ENCODE results near the gene CLCNKB. TPM values are rescaled to one million over a fixed set of nuclear protein-coding genes. Genes with fewer than 3 reads are reported as not detected.
A peak's percentile ranks its signal among the peaks of the same experiment; 100 is the strongest.

CLCNKB gene
- total and polyA plus RNA-seq, 2 experiments from 2014 or later = 24.8 to 55.6 TPM

DNA sequence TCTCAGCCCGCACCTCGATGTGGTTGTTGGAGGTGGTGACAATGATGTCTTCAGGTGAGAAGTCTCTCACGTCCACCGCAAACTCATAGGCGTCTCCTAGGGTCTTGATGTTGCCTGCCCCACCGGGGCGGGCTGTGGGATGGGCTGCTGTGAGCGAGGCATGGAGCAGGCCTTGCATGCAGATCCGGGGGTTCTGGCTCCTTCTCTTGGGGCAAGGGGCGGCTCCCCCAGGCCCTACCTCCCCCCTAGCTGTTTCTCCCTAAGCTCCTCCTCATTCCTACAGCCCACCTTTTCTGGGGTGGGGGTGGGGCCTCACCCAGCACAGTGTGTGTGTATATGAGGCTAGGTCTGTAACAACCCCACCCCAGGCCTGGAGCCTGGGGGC is 26.5 kb upstream of the CLCNKB start:
- H3K9me3 ChIP-seq (ENCODE audit: low read depth) = no peaks in the 10 kb centered on the region
- H3K4me1 ChIP-seq (ENCODE audit: low read depth) = peaks cover 72% of the 10 kb centered on the region
- H3K27me3 ChIP-seq = no peaks in the 10 kb centered on the region
- DNase-seq (ENCODE audit: low read depth in 1 of 2, low spot score in 1 of 2) = no peak
- H3K36me3 ChIP-seq = no peaks in the 10 kb centered on the region
- peak overlapping the region; percentile 42 for H3K4me3 ChIP-seq
- H3K27ac ChIP-seq = peak overlapping the region; percentile 100
- TF ChIP-seq, protein P1, sequence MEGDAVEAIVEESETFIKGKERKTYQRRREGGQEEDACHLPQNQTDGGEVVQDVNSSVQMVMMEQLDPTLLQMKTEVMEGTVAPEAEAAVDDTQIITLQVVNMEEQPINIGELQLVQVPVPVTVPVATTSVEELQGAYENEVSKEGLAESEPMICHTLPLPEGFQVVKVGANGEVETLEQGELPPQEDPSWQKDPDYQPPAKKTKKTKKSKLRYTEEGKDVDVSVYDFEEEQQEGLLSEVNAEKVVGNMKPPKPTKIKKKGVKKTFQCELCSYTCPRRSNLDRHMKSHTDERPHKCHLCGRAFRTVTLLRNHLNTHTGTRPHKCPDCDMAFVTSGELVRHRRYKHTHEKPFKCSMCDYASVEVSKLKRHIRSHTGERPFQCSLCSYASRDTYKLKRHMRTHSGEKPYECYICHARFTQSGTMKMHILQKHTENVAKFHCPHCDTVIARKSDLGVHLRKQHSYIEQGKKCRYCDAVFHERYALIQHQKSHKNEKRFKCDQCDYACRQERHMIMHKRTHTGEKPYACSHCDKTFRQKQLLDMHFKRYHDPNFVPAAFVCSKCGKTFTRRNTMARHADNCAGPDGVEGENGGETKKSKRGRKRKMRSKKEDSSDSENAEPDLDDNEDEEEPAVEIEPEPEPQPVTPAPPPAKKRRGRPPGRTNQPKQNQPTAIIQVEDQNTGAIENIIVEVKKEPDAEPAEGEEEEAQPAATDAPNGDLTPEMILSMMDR (IDR thresholded peaks at IDR 0.05; ENCODE audit: low read depth, low read length) = no peak

DNA sequence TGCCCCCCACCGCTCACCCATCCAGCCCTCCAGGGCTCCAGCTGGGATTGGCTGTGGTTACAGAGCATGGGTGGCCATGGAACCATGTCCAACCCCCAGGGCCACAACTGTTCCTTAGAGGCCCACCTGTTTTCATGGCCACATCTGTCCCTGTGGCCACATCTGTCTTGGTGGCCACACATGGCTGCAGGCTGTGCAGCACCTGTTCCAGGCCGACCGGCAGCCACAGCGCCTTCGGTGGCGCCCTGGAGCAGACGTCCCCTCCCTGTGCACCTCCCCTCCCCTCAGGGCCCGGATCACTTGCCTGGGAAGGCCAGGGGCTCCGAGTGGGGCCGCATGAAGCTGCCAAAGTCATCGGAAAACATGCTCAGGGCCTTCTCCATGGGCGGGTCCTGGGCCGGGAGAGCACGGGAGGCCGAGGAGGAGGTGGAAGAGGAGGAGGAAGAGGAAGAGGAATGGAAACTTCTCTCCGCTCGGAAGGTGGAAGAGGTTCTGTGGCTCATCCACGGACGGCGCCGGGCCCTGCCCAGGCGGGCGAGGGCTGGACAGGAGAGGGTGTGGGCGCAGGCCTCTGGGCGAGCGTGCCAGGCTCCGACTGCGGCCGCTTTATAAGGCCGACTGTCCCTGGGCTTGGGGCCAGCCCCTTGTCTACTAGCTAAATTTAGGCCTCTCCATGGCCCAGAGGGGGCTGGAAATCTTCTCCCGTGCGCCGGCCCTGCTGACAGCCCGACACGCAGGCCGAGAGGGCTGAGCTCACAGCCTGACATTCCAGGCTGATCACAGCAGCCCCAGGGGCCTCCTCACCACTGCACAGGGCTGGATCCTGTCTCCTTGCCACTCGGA is 25.9 kb upstream of the CLCNKB start, which contains the start of gene HSPB7:
Gene HSPB7 (minus strand): TSS at position 583 of the 843 bp plus-strand sequence. CDS start 80 bp downstream, at position 503.
- peak within 1 kb of the TSS; percentile 100 for H3K27ac ChIP-seq
- H3K4me1 ChIP-seq (ENCODE audit: low read depth) = peaks cover 69% of the 10 kb centered on the region

DNA sequence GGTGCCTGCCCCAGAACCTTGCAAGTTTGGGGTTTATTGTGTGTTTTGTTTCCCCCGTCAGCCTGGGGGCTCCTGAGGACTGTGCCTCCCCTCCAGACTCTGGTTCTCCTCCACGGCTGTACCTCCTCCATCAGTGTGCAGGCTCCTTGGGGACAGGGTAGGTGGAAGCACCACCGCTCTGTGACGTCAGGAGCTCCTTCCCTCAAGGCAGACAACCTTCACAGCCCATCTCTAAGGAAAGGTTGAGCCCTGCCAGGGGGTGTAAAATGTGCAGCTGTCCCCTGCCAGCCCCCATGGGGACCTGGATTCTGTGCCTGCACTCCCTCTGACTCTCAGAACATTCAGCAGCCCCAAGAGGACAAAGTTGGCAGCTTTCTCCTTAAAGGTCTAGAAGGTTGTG is 25.3 kb upstream of the CLCNKB start:
- Histone ChIP-seq H3K27ac (peak overlapping the region; percentile 100), H3K4me3 (no peak overlapping the region)

More for the DNA sequence above, 25.9 kb upstream of the CLCNKB start, which contains the start of gene HSPB7:
- H3K9me3 ChIP-seq (ENCODE audit: low read depth) = no peaks in the 10 kb centered on the region
- TF ChIP-seq, protein P1 (IDR thresholded peaks at IDR 0.05; ENCODE audit: low read depth, low read length) = no peak
- H3K27me3 ChIP-seq = no peaks in the 10 kb centered on the region
- H3K4me3 ChIP-seq = peak within 1 kb of the TSS; percentile 42
- H3K36me3 ChIP-seq = no peaks in the 10 kb centered on the region
- DNase-seq (ENCODE audit: low read depth in 1 of 2, low spot score in 1 of 2) = peak; percentile 90 to 97

DNA sequence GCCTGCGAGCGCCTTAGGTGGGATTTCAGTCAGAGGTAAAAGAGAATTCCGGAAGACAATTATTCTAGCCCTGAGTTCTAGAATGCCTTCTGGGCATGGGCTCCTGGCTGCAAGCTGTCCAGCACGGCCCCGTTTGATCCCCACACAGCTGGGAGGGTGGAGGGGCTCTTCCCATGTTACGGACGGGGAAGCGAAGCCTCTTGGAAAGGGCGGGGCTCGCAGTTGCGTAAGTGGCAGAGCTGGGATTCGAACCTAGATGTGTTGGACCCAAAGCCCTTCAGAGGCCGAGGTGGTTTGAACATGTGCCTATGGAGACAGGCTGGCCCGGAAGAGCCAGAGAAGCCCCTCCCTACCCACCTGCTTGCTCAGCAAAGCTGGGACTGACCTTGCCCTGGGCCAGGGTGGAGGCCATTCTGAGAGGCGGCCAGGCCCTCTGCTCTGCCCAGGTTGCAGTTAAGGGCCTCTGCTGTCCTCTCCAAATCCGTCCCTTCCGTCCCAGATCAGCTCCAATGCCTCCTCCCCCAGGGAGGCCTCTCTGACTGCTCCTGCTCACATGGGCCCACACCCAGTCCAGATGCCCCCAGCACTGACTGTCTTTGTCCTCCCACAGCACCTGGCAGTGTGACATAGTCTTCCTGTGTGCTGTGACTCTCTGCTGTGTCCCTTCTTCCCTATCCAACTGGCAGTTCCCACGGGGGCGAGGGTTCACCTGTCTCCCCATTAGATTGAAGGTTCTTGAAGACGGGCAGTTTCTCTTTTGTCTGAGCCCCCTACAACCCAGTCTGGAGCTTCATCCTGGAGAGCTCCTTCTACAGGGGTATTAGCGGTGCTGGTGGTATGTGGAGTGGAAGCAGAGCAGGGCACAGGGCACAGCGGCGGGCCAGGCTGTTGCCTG is 24.6 kb upstream of the CLCNKB start:
- Histone ChIP-seq H3K36me3 (no peaks in the 10 kb centered on the region), H3K4me1 (ENCODE audit: low read depth) (peaks cover 63% of the 10 kb centered on the region), H3K4me3 (no peak overlapping the region), H3K9me3 (ENCODE audit: low read depth) (no peaks in the 10 kb centered on the region), H3K27me3 (no peaks in the 10 kb centered on the region), H3K27ac (peak overlapping the region; percentile 100)
- TF ChIP-seq, protein P1 (IDR thresholded peaks at IDR 0.05; ENCODE audit: low read depth, low read length) = no peak
- DNase-seq (ENCODE audit: low read depth in 1 of 2, low spot score in 1 of 2) = no peak

More for the DNA sequence above, 25.3 kb upstream of the CLCNKB start:
- Histone ChIP-seq H3K27me3 (no peaks in the 10 kb centered on the region), H3K9me3 (ENCODE audit: low read depth) (no peaks in the 10 kb centered on the region), H3K4me1 (ENCODE audit: low read depth) (peaks cover 69% of the 10 kb centered on the region), H3K36me3 (no peaks in the 10 kb centered on the region)
- TF ChIP-seq, protein P1 (IDR thresholded peaks at IDR 0.05; ENCODE audit: low read depth, low read length) = no peak
- no peak for DNase-seq (ENCODE audit: low read depth in 1 of 2, low spot score in 1 of 2)

DNA sequence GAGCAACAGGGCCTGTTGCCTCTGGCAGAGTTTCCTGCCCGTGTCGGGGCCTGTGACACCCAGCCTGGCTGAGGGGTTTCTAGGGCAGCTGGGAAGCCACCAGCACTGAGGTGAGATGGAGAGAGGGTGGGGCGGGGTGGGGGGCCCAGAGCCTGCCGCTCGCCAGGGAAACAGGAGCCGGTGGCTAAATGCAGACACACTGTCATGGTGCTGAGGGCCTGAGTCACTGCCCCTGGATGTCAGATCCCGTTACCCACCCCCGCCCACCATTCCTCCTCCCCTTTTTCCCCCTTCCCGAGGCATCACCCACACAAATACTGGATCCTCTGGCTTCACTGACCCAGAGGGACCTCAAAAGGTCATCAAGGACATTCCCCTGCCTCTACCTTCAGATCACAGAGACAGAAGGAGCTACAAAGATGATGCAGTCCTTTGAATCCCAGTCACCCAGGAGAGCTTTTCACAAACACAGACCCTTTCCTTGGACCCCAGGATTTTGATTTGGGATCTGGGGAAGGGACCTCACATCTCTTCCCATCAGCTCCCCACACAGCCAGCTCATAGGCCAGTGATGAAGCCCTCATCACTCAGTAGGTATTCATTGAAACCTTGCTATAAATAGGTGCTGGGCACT is 23.8 kb upstream of the CLCNKB start:
- TF ChIP-seq, protein P1 (IDR thresholded peaks at IDR 0.05; ENCODE audit: low read depth, low read length) = no peak
- peak in 1 of 2 donors; percentile 52 for DNase-seq (ENCODE audit: low read depth in 1 of 2, low spot score in 1 of 2)
- Histone ChIP-seq H3K9me3 (ENCODE audit: low read depth) (no peaks in the 10 kb centered on the region), H3K27ac (peak overlapping the region; percentile 100), H3K36me3 (no peaks in the 10 kb centered on the region), H3K27me3 (no peaks in the 10 kb centered on the region), H3K4me3 (no peak overlapping the region), H3K4me1 (ENCODE audit: low read depth) (peaks cover 55% of the 10 kb centered on the region)

All from cardiac muscle cell (in vitro differentiated cells and primary cell).